GM19025 (cell line): ENCODE results near the gene EML3.
"Not testable (repeated sequence)": the region's sequence is repeated elsewhere in the genome, so short reads cannot be mapped to it uniquely, and the experiment has no call there.

Experiments used
- ATAC-seq: cut with Tn5 transposase; IDR thresholded peaks from one replicate; pipeline ENCODE4 v1.9.1; 2021; ENCODE audit warnings: mild to moderate bottlenecking, low read depth, moderate library complexity; ENCODE audit not compliant: unreplicated experiment

EML3 gene

DNA sequence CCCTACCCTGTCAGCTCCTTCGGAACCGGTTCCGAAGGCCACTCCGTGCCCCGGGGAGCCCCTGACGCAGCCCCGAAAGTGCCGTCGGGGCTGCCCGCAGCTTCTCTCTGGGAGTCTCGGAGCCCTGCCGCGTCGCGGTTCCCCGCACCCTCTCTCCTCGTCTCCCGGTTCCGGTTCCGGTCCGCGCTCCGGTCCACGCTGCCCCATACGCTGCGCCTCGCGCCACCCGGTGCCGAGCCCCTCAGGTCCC lies 11.5 kb downstream of the EML3 start:
- no peak for ATAC-seq

DNA sequence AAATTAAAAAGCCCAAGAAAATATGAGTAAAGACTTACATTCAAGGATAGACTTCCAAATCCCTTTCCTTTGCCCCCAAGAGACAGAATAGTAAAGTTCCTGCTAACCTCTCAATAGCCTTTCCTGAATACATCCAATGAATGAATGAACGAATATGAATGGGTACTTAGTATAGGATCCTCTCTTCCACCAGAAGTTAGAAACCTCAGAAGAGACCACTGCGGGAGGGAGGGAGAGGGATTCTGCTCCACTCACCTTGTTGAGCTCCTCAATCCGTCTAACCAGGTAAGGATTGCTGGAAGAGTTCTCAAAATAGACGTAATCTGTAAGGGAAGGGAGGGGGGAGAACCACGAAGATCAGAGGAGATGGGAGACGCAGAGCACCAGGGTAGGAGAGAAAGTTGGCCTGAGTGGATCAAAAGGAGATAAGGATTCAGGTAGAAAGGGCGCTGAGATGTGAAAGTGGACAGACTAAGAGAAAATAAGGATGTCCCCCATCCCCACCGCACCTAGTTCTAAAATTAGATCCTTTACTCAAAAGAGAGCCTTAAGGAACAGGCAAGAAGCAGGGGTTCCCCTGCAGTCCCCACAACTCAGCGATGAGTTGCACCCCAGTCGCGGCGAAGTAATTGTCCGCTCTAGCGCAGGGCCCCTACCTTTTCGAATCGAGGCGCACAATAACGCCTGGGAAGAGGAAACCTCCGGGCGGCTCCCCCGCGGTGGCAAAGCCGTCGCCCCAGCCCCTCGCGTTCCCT lies 12.0 kb downstream of the EML3 start:
- ATAC-seq = no peak

DNA sequence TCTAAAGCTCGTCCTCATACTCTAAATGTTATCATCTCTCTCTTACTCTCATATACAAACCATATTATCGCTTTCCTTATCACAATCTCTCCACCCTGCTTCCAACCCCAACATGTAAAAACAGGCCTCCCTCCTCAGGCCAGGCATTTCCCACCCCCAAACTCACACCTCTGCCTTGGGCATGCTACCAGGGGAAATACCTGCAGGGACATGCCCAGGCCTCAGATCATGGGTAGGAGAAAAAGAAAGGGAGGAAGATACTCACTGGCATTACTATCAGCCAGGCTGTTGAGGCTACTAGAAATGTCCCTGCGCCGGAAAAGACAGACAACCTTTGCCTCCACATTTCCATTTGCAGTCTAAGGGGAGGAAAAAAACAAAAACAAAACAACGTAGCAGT lies 12.7 kb downstream of the EML3 start:
- ATAC-seq = no peak

- peak; percentile 40 for ATAC-seq
Measured at GRCh38 chr11:62599069-62599696, 13.4 kb downstream of the EML3 start.

DNA sequence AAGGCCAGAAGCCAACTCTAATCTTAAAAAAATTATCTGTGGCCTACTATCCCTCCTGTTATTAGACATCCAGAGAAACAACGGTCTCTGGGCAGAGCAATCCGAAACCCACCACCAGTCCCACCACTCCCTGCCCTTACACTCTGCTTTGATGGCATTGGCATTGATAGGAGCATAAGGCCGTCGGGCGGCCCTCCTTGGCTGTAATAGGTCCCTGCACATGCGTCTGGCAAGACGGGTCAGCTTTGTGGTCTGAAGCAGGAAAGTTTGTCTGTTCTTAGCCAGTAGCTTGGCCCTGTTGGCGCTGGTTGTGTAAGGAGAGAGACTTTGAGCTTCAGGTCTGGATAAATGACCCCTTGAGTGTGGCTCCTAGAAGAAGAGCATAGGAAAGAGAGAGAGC lies 17.5 kb downstream of the EML3 start:
- ATAC-seq = no peak

DNA sequence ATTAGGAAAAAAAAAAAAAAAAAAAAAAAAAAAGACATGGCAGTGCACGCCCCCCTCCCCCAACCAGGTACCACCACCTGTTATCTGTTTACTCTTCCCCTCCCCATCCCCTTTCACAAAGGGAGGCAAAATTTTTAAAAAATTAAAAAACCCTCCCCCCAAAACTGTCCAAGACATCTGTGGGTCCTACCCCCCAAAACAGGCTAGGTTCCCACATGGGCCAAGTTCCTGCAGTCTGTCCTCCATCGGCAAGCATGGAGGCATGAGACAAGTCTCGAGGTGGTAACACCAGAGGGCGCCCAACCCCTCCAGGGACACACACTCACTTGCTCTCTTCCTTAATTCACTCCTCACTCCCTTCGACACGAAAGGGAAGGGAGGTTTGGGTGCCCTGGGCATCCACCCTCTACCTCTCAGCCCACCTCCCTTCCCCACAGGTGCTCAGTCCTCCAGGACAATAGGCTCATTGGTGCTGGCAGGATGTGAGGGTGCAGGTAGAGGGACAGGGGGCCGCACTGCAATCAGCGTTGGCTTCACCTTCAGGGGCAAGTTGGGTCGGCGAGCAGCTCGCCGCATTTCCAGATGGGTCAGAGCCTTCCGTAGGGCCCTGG lies 19.0 kb downstream of the EML3 start:
- ATAC-seq = no peak

DNA sequence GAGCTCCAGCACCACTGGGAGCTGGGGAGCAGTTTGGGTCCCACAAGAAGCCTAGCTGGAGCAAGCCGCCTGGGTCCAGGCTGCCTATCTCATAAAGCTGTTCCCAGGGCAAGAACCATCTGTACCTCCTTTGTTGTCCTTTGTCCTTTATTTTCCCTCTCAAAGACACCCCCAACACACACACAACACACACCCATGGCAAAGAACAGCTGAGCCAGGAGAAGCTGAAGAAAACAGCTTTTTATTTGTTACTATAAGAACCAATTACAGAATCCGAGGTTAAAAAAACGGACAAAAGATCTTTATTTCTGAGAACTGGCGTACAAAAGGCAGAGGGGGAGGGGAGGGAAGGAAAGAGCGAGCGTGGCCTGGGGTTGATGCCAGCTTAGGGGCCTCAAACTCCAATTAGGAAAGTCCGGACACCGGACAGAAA lies 19.6 kb downstream of the EML3 start:
- ATAC-seq = no peak

- ATAC-seq = no peak
Measured at GRCh38 chr11:62592146-62592815, 20.3 kb downstream of the EML3 start.

GRCh38 chr11:62591448-62592145 lies 21.0 kb downstream of the EML3 start, which contains the start of gene TUT1:
TUT1 (minus strand) TSS chr11:62591523; CDS start chr11:62591485, 38 bp downstream.
- ATAC-seq = peak; percentile 84

DNA sequence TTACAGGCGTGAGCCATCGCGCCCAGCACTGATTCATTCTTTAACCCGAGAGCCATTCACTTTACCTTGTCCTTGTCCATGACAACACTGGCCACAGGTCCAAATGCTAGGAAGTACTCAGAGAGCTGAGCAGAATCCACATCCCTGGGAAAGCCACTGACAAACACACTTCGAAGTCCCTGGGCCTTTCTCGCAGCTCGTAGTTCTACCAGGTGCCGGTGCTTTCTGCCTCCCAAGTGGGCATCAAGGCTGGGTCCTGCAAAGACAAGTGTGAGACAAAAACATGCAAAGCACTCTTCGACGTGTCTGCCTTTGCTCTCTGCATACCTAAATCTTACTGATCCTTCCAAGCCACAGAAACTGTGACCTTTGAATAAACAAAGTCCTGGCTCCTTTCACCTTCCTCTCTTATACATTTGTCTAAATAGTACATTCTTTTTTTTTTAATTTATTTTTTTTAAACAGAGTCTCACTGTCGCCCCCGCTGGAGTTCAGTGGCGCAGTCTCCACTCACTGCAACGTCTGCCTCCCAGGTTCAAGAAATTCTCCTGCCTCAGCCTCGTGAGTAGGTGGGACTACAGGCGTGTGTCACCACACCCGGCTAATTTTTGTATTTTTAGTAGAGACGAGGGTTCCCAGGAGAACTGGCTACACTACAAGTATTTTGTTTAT lies 23.5 kb downstream of the EML3 start:
- no peak for ATAC-seq

DNA sequence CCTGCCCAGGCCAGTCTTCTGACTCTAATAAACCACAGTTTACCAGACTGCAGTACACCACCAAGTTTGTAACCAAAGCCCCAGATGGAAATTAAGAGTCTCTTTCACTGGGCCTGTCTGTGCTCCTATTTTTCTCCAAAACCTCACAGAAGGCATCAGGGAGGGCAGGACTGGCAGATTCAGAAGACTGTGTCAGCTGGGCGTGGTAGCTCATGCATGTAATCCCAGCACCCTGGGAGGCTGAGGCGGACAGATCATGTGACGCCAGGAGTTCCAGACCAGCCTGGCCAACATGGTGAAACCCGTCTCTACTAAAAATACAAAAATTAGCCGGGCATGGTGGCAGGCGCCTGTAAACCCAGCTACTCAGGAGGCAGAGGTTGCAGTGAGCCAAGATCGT lies 27.2 kb downstream of the EML3 start:
- not testable (repeated sequence) for ATAC-seq

GRCh38 chr11:62581735-62582134 lies 30.8 kb downstream of the EML3 start:
- ATAC-seq = not testable (repeated sequence)

DNA sequence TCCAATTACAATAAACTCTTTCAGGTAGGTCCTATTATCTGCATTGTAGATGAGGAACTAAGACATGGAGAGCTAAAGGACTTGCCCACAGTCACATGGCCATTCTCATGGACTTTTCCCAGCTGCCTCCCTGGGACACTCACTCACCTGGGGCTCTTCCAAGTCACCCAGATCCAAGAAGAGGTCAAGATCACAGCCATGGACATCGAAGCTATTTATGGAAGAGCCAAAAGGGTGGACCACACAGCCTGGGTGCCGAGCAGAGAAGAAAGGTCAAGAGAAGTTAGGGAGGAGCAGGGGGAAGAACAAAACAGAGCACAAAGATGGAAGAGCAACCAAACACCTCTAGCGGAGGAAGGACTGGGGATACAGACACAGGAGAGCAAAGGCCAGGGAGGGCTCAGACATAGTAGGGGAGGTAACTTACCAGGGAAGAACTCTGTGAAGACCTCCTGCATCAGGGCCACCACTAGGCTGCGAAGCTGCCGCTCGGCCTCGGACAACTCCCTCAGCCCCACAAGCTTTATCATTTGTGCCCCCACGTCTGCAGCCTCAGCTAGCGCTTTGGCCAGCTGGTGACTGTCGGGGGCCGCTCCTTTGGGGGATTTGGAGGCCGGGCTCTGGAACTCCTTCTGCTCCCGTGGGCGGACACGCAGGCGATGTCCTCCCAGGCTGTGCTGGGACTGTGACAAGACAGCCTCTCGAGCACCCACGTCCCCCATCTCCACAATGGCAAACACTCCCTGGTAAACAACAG lies 31.4 kb downstream of the EML3 start:
- no peak for ATAC-seq

GRCh38 chr11:62579252-62579651 lies 33.3 kb downstream of the EML3 start:
- no peak for ATAC-seq

GRCh38 chr11:62578541-62578940 lies 34.0 kb downstream of the EML3 start:
- ATAC-seq = no peak

GRCh38 chr11:62577046-62577714 lies 35.4 kb downstream of the EML3 start:
- ATAC-seq = no peak

DNA sequence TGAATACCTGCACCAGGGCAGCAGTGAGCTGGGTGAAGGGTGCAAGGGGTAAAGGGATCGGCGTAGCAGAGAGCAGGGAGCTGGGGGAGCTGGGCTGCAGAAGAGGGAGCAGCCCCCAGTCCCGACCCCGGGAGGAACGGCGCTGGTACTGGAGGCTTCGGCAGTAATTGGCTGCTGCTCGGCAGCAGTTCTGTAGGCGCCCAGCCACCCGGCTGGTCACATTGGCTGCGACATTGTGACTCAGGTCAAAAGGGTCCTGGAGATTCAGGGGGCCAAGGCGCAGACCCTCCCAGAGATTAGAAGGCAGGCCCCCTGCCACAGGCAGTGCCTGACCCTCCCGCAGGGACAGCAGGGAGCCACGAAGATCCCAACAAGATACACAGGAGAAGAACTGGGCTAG lies 36.7 kb downstream of the EML3 start:
- ATAC-seq = no peak

DNA sequence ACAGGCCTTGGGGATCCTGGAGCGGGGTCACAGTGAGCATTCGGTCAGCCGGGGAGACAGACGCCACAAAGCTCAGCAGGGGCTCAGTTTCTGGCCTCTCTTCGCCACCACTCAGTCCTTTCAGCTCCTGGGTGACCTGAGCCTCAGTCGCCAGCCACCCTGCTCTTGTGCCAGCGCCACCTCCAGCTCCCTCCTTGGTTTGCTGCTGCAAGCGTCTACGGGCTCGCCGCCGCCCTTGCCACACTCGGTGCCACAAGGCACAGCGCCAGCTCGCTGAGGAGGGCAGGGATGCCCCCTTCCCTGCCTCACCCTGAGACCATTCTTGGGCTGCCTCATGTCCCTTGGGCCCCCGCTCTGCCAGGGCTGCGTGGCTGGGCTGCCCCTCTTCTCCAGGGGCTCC lies 37.4 kb downstream of the EML3 start:
- no peak for ATAC-seq
